Activated naive CD8-positive, alpha-beta T cell treated with anti-CD3 and anti-CD28 coated beads, Interleukin-2, amount 50 U/mL, for 24 hours (primary cell): ENCODE measurements around the gene NADK.

Source experiments
- ATAC-seq: fragments of 150-1000 bp; cut with Tn5 transposase; one replicate; pipeline ENCODE4 v1.10.0; 2021
- DNase-seq: peaks from one replicate; pipeline ENCODE4 v3.0.0; 2021
- H3K27ac Mint-ChIP-seq: one replicate; pipeline ENCODE4 v1.8.0; 2021; ENCODE audit warnings: mild to moderate bottlenecking, mixed read lengths
- H3K27me3 Mint-ChIP-seq: one replicate; pipeline ENCODE4 v1.8.0; 2021; ENCODE audit warnings: mixed read lengths
- H3K36me3 Mint-ChIP-seq: one replicate; pipeline ENCODE4 v1.8.0; 2021; ENCODE audit warnings: low read depth, mixed read lengths
- H3K4me1 Mint-ChIP-seq: one replicate; pipeline ENCODE4 v1.8.0; 2021; ENCODE audit warnings: mixed read lengths
- H3K4me3 Mint-ChIP-seq: one replicate; pipeline ENCODE4 v1.8.0; 2021; ENCODE audit warnings: mild to moderate bottlenecking, moderate library complexity, mixed read lengths
- H3K9me3 Mint-ChIP-seq: one replicate; pipeline ENCODE4 v1.8.0; 2021; ENCODE audit warnings: mixed read lengths

NADK gene

DNA sequence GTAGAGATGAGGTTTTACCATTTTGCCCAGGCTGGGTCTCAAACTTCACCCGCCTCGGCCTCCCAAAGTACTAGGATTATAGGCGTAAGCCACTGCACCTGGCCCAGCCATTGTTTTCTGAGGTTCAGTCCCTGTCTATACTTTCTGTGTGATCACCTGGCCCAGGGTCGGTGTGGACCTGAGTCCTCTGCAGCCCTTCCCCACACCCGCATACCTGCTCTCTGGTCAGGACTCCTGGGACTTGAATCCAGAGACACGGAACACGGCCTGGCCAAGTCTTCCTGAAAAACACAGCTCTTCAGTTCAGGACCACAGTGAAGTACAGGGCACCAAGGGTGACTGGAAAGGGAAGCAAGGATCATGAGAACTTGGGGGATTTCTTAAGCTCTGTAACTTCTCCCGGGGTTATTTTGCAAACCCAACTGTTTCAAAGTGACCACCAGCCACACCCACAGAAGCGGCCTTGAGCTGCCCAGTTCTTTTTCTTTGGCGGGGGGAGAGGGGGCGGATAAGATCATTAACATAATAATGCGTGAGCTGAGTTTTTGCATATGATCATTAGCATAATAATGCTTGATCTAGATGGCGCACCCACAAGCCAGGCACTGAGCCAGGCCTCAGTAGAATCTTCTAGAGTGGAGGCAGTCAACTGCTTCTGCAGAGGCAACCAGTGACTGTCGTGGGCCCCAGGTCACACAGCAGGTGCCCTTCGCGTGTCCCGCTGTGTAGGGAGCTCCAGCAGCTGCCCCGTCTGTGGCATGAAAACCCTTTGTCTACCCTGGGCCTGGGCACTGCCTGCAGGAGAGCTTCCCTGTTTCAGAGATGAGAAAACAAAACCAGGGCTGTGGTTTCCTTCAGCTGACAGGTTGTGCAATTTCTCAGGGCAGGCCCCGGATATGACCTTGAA is 1.7 kb upstream of the NADK start:
- H3K4me3 Mint-ChIP-seq: peak overlapping the region; percentile 68
- H3K27me3 Mint-ChIP-seq: peaks cover 2% of the 10 kb centered on the region
- DNase-seq: peak; percentile 65
- ATAC-seq: peak; percentile 47
- H3K27ac Mint-ChIP-seq: peak overlapping the region; percentile 84
- peaks cover 75% of the 10 kb centered on the region for H3K4me1 Mint-ChIP-seq
- peaks cover 8% of the 10 kb centered on the region for H3K36me3 Mint-ChIP-seq
- H3K9me3 Mint-ChIP-seq: no peaks in the 10 kb centered on the region

DNA sequence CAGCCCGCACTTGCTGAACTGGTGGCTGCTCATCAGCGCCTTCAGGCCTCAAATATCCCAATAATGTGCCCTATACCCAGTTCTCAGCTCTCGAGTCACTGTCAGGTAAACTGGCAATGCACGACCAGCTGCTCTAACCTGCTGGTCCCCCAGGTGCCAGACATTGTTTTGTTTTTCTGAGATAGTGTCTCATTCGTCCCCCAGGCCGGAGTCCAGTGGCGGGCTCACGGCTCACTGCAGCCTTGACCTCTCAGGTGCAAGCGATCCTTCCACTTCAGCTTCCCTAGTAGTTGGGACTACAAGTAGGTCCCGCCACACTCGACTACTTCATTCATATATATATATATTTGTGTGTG is 1.0 kb upstream of the NADK start:
- Mint-ChIP-seq H3K27me3 (peaks cover 2% of the 10 kb centered on the region), H3K36me3 (peaks cover 10% of the 10 kb centered on the region), H3K4me1 (peaks cover 79% of the 10 kb centered on the region), H3K4me3 (peak overlapping the region; percentile 68), H3K27ac (peak overlapping the region; percentile 84), H3K9me3 (no peaks in the 10 kb centered on the region)
- DNase-seq: peak; percentile 17
- ATAC-seq: no peak

DNA sequence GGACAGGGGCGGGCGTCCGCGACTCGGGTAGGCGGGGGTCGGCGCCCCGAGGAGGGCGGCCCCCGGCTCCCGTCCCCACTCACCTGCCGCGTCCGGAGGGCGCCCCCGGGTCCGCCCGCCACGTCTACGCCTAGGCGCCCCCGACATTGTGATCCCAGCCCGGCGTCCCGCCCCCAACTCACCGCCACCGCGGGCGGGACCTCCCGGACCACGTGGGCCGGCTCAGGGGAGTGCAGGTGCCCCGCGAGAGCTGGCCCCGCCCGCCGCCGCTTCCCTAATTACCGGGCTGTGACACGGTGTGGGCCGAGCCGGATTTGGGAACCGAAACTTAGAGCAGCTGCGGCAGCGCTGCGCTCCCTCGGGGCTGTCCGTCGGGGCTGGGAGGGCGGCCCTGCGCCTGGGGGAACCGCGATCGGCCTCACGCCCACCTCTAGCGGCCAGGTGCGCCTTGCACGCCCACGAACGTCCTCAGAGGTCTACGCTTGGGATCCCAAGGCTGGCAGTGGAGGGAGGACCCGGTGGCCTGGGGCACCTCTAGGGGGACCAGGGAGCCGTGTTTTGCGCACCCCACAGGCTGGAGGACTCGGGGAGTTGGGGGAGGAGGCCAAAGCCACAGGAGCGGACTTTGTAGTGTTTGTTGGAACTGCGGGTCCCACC is 521 bp upstream of the NADK start:
- H3K27ac Mint-ChIP-seq: peak overlapping the region; percentile 84
- peak overlapping the region; percentile 68 for H3K4me3 Mint-ChIP-seq
- DNase-seq (peak; percentile 86), ATAC-seq (peak; percentile 75)
- H3K4me1 Mint-ChIP-seq: peaks cover 79% of the 10 kb centered on the region
- no peaks in the 10 kb centered on the region for H3K9me3 Mint-ChIP-seq
- peaks cover 2% of the 10 kb centered on the region for H3K27me3 Mint-ChIP-seq
- peaks cover 11% of the 10 kb centered on the region for H3K36me3 Mint-ChIP-seq

DNA sequence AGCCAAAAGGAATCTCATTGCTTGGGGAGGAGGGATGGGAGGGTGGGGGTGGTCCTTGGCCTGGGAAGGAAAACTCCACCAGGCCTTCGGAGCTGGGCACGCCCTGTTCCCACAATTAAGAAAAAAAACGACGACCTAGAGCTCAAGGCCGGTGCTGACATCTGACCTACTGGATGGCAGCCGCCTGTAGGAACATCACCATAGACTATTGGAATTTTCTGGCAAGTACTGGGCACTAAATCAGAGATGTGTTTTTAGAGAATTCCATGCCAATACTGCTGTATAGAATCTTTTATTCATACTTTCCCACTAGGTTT is 729 bp downstream of the NADK start:
- Mint-ChIP-seq H3K27me3 (peaks cover 2% of the 10 kb centered on the region), H3K27ac (peak overlapping the region; percentile 91), H3K36me3 (peaks cover 15% of the 10 kb centered on the region), H3K9me3 (no peaks in the 10 kb centered on the region), H3K4me1 (peaks cover 66% of the 10 kb centered on the region), H3K4me3 (peak overlapping the region; percentile 88)
- ATAC-seq (no peak), DNase-seq (no peak)

DNA sequence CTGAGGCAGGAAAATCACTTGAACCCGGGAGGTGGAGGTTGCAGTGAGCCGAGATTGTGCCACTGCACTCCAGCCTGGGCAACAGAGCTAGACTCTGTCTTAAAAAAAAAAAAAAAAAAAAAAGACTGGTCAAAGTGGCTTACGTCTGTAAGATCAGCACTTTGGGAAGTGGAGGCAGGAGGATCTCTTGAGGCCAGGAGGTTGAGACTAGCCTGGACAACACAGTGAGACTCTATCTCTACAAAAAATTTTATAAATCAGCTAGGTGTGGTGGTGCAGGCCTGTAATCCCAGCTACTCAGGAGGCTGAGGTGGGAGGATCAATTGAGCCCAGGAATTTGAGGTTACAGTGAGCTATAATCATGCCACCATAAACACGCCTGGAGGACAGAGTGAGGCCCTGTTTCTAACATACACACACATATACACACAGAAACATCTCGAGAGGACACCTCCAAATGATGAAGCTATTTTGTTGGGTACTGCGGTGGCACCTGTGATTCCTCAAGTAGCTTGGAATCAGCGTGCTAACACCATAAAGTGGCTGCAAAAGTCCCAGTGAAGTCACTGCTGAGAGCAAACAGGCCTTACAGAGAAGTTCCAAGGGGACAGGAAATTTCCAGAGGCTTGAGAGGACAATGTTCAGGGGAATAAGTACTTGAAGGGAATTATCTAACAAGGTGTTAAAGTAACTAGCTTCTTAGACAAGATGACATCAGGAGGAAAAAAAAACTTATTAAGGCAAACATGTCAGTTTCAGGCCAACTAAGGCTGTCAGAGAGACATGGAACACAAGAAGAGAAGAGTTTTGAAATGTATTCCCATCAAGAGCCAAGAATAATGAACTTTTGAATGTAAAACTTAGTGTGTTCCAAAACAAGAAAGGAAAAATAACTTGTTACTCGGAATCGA is 1.3 kb downstream of the NADK start:
- H3K4me1 Mint-ChIP-seq: peaks cover 62% of the 10 kb centered on the region
- H3K9me3 Mint-ChIP-seq: no peaks in the 10 kb centered on the region
- DNase-seq (no peak), ATAC-seq (no peak)
- H3K4me3 Mint-ChIP-seq: peak overlapping the region; percentile 88
- H3K27me3 Mint-ChIP-seq: peaks cover 2% of the 10 kb centered on the region
- peaks cover 21% of the 10 kb centered on the region for H3K36me3 Mint-ChIP-seq
- peak overlapping the region; percentile 91 for H3K27ac Mint-ChIP-seq

DNA sequence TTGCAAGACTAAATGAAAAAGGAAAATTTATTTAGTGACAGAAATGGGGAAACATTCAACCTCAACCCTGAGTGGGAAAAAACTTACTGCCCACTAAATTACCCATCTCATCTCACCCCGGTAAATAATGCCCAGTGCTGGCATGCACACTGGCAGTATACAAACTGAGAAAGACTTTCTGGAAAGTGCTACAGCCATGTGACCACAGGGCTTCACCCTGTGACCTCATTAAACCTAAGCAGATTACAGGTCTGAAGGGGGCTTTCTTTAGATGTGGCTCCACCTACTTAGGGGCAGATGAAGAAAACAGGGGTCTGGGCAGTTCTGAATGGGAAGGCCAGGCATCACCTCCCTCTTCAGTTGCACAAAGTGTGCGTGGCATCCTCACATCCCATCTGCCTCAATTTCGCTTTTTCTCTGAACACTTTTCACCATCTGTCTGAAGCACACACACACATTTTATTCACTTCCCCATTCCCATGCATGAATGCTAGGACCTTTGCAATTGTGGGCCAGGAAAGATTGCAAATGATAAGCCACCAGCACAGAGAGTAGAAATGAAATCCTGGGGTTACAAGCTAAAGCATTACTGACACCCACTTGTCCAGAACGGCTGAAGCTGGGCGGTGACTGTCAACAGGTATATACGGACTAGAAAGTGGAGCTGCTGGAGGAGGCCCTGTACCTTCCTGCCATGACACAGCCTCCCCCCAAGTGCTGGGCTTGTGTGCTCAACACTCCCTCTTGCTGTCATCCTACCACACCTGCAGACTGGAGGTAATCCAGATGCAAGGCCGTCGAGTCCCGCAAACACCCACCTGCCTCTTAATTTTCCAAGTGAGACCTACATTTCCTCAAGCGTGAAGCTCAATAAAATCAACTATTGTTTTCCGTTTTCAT is 2.7 kb downstream of the NADK start:
- Mint-ChIP-seq H3K36me3 (peaks cover 31% of the 10 kb centered on the region), H3K4me1 (peaks cover 53% of the 10 kb centered on the region), H3K9me3 (no peaks in the 10 kb centered on the region), H3K27me3 (peaks cover 2% of the 10 kb centered on the region), H3K27ac (peak overlapping the region; percentile 59), H3K4me3 (peak overlapping the region; percentile 88)
- no peak for ATAC-seq
- no peak for DNase-seq

DNA sequence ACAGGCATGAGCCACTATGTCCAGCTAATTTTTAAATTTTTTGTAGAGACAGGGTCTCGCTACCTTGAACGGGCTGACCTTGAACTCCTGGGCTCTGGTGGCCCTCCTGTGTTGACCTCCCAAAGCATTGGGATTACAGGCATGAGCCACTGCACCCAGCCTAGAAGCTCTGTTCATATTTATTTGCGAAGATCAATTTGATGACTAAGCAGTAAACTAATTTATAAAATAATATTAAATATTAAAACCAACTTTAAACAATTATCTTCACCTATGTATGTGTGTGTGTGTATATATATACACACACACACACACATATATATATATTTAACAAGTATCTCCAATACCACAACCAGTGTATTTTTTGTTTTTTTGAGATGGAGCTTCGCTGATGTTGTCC is 4.4 kb downstream of the NADK start:
- Mint-ChIP-seq H3K9me3 (no peaks in the 10 kb centered on the region), H3K4me3 (no peak overlapping the region), H3K27ac (no peak overlapping the region), H3K36me3 (peaks cover 40% of the 10 kb centered on the region), H3K27me3 (peaks cover 2% of the 10 kb centered on the region), H3K4me1 (peaks cover 36% of the 10 kb centered on the region)
- no peak for ATAC-seq
- no peak for DNase-seq

DNA sequence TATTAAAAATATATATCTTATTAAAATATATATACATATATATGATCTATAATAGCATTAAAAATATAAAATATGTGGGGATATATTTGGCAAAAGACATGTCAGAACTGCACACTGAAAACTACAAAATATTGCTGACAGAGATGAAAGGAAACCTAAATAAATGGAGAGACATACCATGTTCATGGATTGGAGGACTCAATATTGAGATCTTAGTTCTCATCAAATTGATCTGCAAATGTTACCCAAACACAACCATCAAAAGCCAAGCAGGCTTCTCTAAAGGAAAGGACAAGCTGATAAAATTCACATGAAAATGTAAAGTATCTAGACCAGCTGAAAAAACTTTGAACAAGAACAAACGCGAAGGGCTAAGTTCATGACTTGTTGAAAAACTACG is 7.2 kb downstream of the NADK start:
- Mint-ChIP-seq H3K4me1 (peaks cover 20% of the 10 kb centered on the region), H3K9me3 (no peaks in the 10 kb centered on the region), H3K36me3 (peaks cover 46% of the 10 kb centered on the region), H3K27me3 (no peaks in the 10 kb centered on the region), H3K27ac (no peak overlapping the region), H3K4me3 (no peak overlapping the region)
- ATAC-seq: no peak
- no peak for DNase-seq

DNA sequence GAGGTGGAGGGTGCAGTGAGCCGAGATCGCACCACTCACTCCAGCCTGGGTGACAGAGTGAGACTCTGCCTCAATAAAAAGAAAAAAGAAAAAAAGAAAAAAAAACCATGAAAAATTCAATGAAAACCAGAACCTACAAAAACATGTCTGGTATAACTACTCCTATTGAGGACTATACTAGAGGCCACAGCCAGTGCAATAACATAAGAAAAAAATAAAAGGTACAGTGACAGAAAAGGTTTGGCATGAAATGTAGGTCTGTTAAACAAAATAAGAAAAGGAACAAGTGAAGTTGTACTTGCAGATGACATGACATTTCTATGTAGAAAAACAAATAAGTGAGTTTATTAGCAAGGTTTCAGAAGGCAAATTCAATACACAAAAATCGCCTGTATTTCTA is 8.2 kb downstream of the NADK start:
- Mint-ChIP-seq H3K27me3 (no peaks in the 10 kb centered on the region), H3K36me3 (peaks cover 44% of the 10 kb centered on the region), H3K9me3 (no peaks in the 10 kb centered on the region), H3K4me3 (no peak overlapping the region), H3K27ac (no peak overlapping the region), H3K4me1 (peaks cover 10% of the 10 kb centered on the region)
- ATAC-seq (no peak), DNase-seq (no peak)

DNA sequence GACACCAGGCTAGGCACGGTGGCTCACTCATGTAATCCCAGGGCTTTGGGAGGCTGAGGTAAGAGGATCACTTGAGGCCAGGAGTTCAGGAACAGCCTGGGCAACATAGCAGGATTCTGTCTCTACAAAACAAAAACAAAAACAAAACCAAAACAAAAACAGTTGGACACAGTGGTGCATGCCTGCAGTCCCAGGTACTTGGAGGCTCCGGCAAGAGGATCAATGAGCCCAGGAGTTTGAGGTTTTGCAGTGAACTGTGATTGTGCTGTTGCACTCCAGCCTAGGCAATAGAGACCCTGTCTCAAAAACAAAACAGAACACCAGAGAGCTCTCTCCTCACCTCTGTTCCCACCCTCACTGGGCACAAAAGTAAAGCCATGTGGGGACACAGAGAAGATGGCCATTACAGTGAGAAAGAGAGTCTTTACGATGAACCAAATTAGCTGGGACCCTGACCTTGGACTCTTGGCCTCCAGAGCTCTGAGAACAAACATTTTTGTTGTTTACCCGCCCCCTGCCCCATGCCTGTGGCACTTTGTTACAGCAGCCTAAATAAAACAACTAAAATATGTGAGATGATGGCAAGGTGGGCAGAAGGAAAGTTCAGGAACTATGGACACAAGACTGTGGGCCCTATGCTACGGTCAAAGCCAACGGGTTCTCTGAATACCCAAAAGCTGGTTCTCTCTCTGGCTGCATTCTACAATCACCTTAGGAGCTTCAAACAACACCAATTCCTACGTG is 9.8 kb downstream of the NADK start:
- no peak for DNase-seq
- Mint-ChIP-seq H3K36me3 (peaks cover 43% of the 10 kb centered on the region), H3K4me1 (peaks cover 4% of the 10 kb centered on the region), H3K27ac (no peak overlapping the region), H3K27me3 (no peaks in the 10 kb centered on the region), H3K9me3 (no peaks in the 10 kb centered on the region), H3K4me3 (no peak overlapping the region)
- no peak for ATAC-seq

DNA sequence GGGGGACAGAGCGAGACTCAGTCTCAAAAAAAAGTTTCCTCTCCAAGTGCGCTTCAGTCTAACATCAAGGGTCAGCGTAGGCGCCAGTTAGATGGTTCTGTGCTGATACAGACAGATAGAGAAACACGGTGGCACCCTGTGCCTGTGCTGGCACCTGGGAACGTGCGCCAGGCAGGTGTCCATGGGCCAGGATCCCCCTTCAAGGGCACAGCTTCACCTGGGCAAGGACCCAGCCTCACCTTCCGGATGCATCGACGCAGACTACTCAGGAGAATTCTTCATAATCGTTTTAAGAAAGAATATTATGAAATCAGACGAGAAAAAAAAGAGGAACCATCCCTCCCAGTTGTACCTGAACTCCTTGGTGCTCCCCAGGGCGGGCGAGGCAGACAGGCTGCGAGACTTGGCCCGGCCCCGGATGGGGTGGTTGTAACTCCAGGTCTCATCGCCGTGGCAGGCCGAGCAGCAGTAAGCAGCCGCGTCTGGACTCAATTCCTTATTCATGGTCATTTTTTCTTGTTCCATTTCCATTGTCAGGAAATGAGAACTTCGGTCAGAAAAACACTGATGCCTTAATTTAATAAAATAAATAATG is 13.3 kb downstream of the NADK start:
- ATAC-seq (no peak), DNase-seq (no peak)
- Mint-ChIP-seq H3K27ac (no peak overlapping the region), H3K4me1 (no peaks in the 10 kb centered on the region), H3K4me3 (no peak overlapping the region), H3K27me3 (no peaks in the 10 kb centered on the region), H3K9me3 (no peaks in the 10 kb centered on the region), H3K36me3 (peaks cover 32% of the 10 kb centered on the region)

DNA sequence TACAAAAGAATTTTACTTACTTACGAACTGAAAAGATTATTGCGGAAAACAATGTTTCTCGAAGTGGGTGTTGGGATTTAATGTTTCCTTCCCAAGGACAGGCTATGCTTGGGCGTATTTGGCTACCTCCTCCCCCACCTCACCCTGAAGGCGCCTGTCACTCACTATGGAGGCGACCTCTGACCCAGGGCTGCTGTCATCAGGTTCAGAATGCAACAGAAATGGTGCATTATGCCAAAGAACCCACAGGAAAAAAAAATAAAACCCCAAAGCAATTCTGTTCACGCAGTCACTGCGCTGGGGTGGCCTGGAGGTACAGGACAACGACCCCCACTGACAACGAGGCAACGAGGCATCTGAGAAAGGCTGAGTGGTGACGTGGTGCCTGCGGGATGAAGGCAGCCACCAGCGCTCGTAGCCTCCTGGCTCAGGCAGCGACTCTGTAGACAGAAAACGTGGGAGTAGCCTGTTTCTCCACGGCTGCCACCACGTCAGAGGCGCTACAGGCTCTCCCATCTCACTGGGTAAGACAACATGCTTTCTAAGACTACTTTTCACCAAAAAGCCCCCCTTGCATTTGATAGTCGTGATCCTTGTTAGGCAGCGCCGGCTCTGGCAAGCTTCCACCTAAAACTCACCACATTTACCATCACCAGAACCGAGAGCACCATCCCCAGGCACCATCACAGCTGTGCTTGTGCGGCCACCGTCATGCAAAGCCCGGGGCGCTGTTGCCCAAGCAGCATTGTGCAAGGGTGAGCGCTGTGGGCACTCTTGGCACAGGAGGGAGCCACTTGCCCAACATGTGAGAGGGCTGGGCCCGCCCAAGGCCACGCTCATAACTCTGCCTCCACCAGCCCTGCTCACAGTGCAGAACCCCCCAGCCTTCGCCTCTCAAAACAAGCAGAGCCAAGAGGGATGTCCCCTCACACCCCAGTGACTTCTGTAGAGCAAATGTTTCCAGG is 14.3 kb downstream of the NADK start:
- DNase-seq (no peak), ATAC-seq (no peak)
- peaks cover 30% of the 10 kb centered on the region for H3K36me3 Mint-ChIP-seq
- no peaks in the 10 kb centered on the region for H3K9me3 Mint-ChIP-seq
- no peaks in the 10 kb centered on the region for H3K27me3 Mint-ChIP-seq
- no peak overlapping the region for H3K4me3 Mint-ChIP-seq
- no peak overlapping the region for H3K27ac Mint-ChIP-seq
- H3K4me1 Mint-ChIP-seq: no peaks in the 10 kb centered on the region
